WTC11 (cell line): Measurements from ENCODE around the gene PDE11A.

ENCODE experiments used
- ATF3 ChIP-seq: sonication (generic); formaldehyde crosslinking; conservative IDR thresholded peaks from 2 replicates; pipeline ENCODE4 v1.8.1; 2022; ENCODE audit warnings: mild to moderate bottlenecking, missing genetic modification reagents
- ATF6 ChIP-seq: sonication (generic); formaldehyde crosslinking; IDR thresholded peaks from 2 replicates; pipeline ENCODE4 v1.8.1; 2023; ENCODE audit warnings: mild to moderate bottlenecking, missing genetic modification reagents
- CREB1 ChIP-seq: sonication (generic); formaldehyde crosslinking; IDR thresholded peaks from 2 replicates; pipeline ENCODE4 v1.8.0; 2023; ENCODE audit warnings: mild to moderate bottlenecking, missing genetic modification reagents
- ESRRA ChIP-seq: sonication (generic); formaldehyde crosslinking; IDR thresholded peaks from 2 replicates; pipeline ENCODE4 v1.8.1; 2022; ENCODE audit warnings: mild to moderate bottlenecking, missing genetic modification reagents, borderline replicate concordance
- FOXK1 ChIP-seq: sonication (generic); formaldehyde crosslinking; IDR thresholded peaks from 2 replicates; pipeline ENCODE4 v1.8.0; 2022; ENCODE audit warnings: mild to moderate bottlenecking, moderate library complexity, missing genetic modification reagents
- HMGXB4 ChIP-seq: sonication (generic); formaldehyde crosslinking; IDR thresholded peaks from 2 replicates; pipeline ENCODE4 v1.8.1; 2023; ENCODE audit warnings: mild to moderate bottlenecking, moderate library complexity, missing genetic modification reagents
- IRF2 ChIP-seq: sonication (generic); formaldehyde crosslinking; IDR thresholded peaks from 2 replicates; pipeline ENCODE4 v1.8.0; 2022; ENCODE audit warnings: low read depth, missing genetic modification reagents, borderline replicate concordance
- RELA ChIP-seq: sonication (generic); formaldehyde crosslinking; IDR thresholded peaks from 2 replicates; pipeline ENCODE4 v1.8.1; 2022; ENCODE audit warnings: missing genetic modification reagents, mild to moderate bottlenecking, borderline replicate concordance
- ZSCAN18 ChIP-seq: fragments of 250-450 bp; sonication (Bioruptor Pico); IDR thresholded peaks from 2 replicates; pipeline ENCODE4 v2.1.2; 2022; ENCODE audit warnings: mild to moderate bottlenecking, moderate library complexity
- TF ChIP-seq, protein P1 (sequence below): sonication (generic); formaldehyde crosslinking; IDR thresholded peaks from 2 replicates; pipeline ENCODE4 v1.8.0; 2022; ENCODE audit warnings: mild to moderate bottlenecking, missing genetic modification reagents
- TF ChIP-seq, protein P2 (sequence below): fragments of 200-600 bp; IDR thresholded peaks from 2 replicates; pipeline ENCODE4 v1.8.0; 2022; ENCODE audit warnings: antibody characterized with exemption
- TF ChIP-seq, protein P3 (sequence below): sonication (generic); formaldehyde crosslinking; IDR thresholded peaks from 2 replicates; pipeline ENCODE4 v1.8.1; 2022; ENCODE audit warnings: mild to moderate bottlenecking, missing genetic modification reagents, moderate library complexity, borderline replicate concordance
- TF ChIP-seq, protein P4 (sequence below): sonication (generic); formaldehyde crosslinking; IDR thresholded peaks from 2 replicates; pipeline ENCODE4 v1.8.1; 2022; ENCODE audit warnings: low read depth, missing genetic modification reagents, borderline replicate concordance
- TF ChIP-seq, protein P5 (sequence below): sonication (generic); formaldehyde crosslinking; IDR thresholded peaks from 2 replicates; pipeline ENCODE4 v1.8.0; 2022; ENCODE audit warnings: mild to moderate bottlenecking, missing genetic modification reagents

GRCh38 chr2:178016612-178017011, 56.0 kb downstream of the PDE11A start:
- no peak for TF ChIP-seq RELA
- TF ChIP-seq, protein P1, sequence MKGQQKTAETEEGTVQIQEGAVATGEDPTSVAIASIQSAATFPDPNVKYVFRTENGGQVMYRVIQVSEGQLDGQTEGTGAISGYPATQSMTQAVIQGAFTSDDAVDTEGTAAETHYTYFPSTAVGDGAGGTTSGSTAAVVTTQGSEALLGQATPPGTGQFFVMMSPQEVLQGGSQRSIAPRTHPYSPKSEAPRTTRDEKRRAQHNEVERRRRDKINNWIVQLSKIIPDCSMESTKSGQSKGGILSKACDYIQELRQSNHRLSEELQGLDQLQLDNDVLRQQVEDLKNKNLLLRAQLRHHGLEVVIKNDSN (CRISPR knock-in tag) = no peak
- TF ChIP-seq CREB1 (CRISPR knock-in tag) = no peak
- TF ChIP-seq, protein P2, sequence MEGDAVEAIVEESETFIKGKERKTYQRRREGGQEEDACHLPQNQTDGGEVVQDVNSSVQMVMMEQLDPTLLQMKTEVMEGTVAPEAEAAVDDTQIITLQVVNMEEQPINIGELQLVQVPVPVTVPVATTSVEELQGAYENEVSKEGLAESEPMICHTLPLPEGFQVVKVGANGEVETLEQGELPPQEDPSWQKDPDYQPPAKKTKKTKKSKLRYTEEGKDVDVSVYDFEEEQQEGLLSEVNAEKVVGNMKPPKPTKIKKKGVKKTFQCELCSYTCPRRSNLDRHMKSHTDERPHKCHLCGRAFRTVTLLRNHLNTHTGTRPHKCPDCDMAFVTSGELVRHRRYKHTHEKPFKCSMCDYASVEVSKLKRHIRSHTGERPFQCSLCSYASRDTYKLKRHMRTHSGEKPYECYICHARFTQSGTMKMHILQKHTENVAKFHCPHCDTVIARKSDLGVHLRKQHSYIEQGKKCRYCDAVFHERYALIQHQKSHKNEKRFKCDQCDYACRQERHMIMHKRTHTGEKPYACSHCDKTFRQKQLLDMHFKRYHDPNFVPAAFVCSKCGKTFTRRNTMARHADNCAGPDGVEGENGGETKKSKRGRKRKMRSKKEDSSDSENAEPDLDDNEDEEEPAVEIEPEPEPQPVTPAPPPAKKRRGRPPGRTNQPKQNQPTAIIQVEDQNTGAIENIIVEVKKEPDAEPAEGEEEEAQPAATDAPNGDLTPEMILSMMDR = no peak
- TF ChIP-seq ZSCAN18 = no peak
- TF ChIP-seq, protein P3, sequence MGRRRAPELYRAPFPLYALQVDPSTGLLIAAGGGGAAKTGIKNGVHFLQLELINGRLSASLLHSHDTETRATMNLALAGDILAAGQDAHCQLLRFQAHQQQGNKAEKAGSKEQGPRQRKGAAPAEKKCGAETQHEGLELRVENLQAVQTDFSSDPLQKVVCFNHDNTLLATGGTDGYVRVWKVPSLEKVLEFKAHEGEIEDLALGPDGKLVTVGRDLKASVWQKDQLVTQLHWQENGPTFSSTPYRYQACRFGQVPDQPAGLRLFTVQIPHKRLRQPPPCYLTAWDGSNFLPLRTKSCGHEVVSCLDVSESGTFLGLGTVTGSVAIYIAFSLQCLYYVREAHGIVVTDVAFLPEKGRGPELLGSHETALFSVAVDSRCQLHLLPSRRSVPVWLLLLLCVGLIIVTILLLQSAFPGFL (CRISPR knock-in tag) = no peak
- no peak for TF ChIP-seq HMGXB4 (CRISPR knock-in tag)
- no peak for TF ChIP-seq ATF3 (CRISPR knock-in tag)
- TF ChIP-seq, protein P4, sequence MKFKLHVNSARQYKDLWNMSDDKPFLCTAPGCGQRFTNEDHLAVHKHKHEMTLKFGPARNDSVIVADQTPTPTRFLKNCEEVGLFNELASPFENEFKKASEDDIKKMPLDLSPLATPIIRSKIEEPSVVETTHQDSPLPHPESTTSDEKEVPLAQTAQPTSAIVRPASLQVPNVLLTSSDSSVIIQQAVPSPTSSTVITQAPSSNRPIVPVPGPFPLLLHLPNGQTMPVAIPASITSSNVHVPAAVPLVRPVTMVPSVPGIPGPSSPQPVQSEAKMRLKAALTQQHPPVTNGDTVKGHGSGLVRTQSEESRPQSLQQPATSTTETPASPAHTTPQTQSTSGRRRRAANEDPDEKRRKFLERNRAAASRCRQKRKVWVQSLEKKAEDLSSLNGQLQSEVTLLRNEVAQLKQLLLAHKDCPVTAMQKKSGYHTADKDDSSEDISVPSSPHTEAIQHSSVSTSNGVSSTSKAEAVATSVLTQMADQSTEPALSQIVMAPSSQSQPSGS = no peak
- TF ChIP-seq, protein P5, sequence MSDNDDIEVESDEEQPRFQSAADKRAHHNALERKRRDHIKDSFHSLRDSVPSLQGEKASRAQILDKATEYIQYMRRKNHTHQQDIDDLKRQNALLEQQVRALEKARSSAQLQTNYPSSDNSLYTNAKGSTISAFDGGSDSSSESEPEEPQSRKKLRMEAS (CRISPR knock-in tag) = no peak
- no peak for TF ChIP-seq ESRRA (CRISPR knock-in tag)
- no peak for TF ChIP-seq IRF2 (CRISPR knock-in tag)
- no peak for TF ChIP-seq FOXK1 (CRISPR knock-in tag)
- TF ChIP-seq ATF6 (CRISPR knock-in tag) = no peak
